Liver (tissue), 9 donors: ENCODE measurements around the gene KAT6B. TPM values are rescaled to one million over a fixed set of nuclear protein-coding genes. Genes with fewer than 3 reads are reported as not detected.

Experiments used
- DNase-seq: peaks from one replicate; pipeline ENCODE4 v3.0.0-alpha.2; 2017; ENCODE audit warnings: low spot score
- H3K27ac ChIP-seq, 2 donors: one replicate each; pipeline ENCODE4 v1.7.0; 2013; ENCODE audit warnings: inconsistent platforms in 2 of 2, low read length in 2 of 2, control low read depth in 1 of 2, low read depth in 1 of 2, mild to moderate bottlenecking in 1 of 2
- H3K27me3 ChIP-seq, 4 donors: one replicate each; pipeline versions ENCODE4 v1.6.1 to v1.7.0; 2013; ENCODE audit warnings: low read length in 3 of 4, inconsistent platforms in 1 of 4, mild to moderate bottlenecking in 1 of 4, moderate library complexity in 1 of 4; ENCODE audit not compliant: control insufficient read depth in 4 of 4, insufficient read depth in 4 of 4
- H3K36me3 ChIP-seq, 4 donors: one replicate each; pipeline versions ENCODE4 v1.6.1 to v1.7.0; 2013; ENCODE audit warnings: low read length in 3 of 4, mild to moderate bottlenecking in 3 of 4, low read depth in 1 of 4, moderate library complexity in 1 of 4; ENCODE audit not compliant: control insufficient read depth in 4 of 4, insufficient read depth in 3 of 4
- H3K4me1 ChIP-seq, 4 donors: one replicate each; pipeline versions ENCODE4 v1.6.1 to v1.7.0; 2013; ENCODE audit warnings: low read length in 3 of 4, mild to moderate bottlenecking in 3 of 4, moderate library complexity in 1 of 4; ENCODE audit not compliant: control insufficient read depth in 4 of 4, insufficient read depth in 4 of 4
- H3K4me3 ChIP-seq, 3 donors: one replicate each; pipeline versions ENCODE4 v1.6.1 to v1.7.0; 2013; ENCODE audit warnings: low read length in 3 of 3, control low read depth in 1 of 3, low read depth in 1 of 3, mild to moderate bottlenecking in 1 of 3
- H3K9ac ChIP-seq, 2 donors: one replicate each; pipeline ENCODE4 v1.7.0; 2013; ENCODE audit warnings: low read length in 2 of 2, mild to moderate bottlenecking in 2 of 2, moderate library complexity in 2 of 2, control low read depth in 1 of 2, low read depth in 1 of 2
- H3K9me3 ChIP-seq, 4 donors: one replicate each; pipeline versions ENCODE4 v1.6.1 to v1.7.0; 2013; ENCODE audit warnings: low read length in 3 of 4; ENCODE audit not compliant: control insufficient read depth in 4 of 4
- EGR1 ChIP-seq, 2 donors: IDR thresholded peaks; 2 replicates each; pipeline ENCODE4 v1.6.1; 2016 to 2018; ENCODE audit warnings: antibody characterized with exemption in 2 of 2, low read depth in 2 of 2
- FOXA1 ChIP-seq: IDR thresholded peaks from 2 replicates; pipeline ENCODE4 v1.6.1; 2016; ENCODE audit warnings: antibody characterized with exemption
- FOXA2 ChIP-seq: IDR thresholded peaks from 2 replicates; pipeline ENCODE4 v1.6.1; 2016; ENCODE audit warnings: antibody characterized with exemption
- GABPA ChIP-seq, 2 donors: IDR thresholded peaks in 1 of 2; conservative IDR thresholded peaks in 1 of 2; 2 replicates each; pipeline ENCODE4 v1.6.1; 2016; ENCODE audit warnings: antibody characterized with exemption in 2 of 2, mild to moderate bottlenecking in 1 of 2, moderate library complexity in 1 of 2
- HNF4A ChIP-seq, 2 donors: conservative IDR thresholded peaks; 2 replicates each; pipeline ENCODE4 v1.6.1; 2016; ENCODE audit warnings: antibody characterized with exemption in 2 of 2, mild to moderate bottlenecking in 2 of 2
- HNF4G ChIP-seq: IDR thresholded peaks from 2 replicates; pipeline ENCODE4 v1.6.1; 2016; ENCODE audit warnings: antibody characterized with exemption
- JUND ChIP-seq, 2 donors: IDR thresholded peaks; 2 replicates each; pipeline ENCODE4 v1.6.1; 2016; ENCODE audit warnings: antibody characterized with exemption in 2 of 2
- NR2F2 ChIP-seq: IDR thresholded peaks from 2 replicates; pipeline ENCODE4 v1.6.1; 2016; ENCODE audit warnings: antibody characterized with exemption
- RAD21 ChIP-seq, 2 donors: IDR thresholded peaks; 2 replicates each; pipeline ENCODE4 v1.6.1; 2016; ENCODE audit warnings: antibody characterized with exemption in 2 of 2, mild to moderate bottlenecking in 2 of 2
- RXRA ChIP-seq, 2 donors: IDR thresholded peaks; 2 replicates each; pipeline ENCODE4 v1.6.1; 2017 to 2018; ENCODE audit warnings: antibody characterized with exemption in 2 of 2, mild to moderate bottlenecking in 1 of 2
- SP1 ChIP-seq: IDR thresholded peaks from 2 replicates; pipeline ENCODE4 v1.6.1; 2018; ENCODE audit warnings: antibody characterized with exemption, mild to moderate bottlenecking
- TAF1 ChIP-seq: conservative IDR thresholded peaks from 2 replicates; pipeline ENCODE4 v1.6.1; 2016; ENCODE audit warnings: antibody characterized with exemption, mild to moderate bottlenecking
- YY1 ChIP-seq: IDR thresholded peaks from 2 replicates; pipeline ENCODE4 v1.6.1; 2016; ENCODE audit warnings: antibody characterized with exemption, mild to moderate bottlenecking
- WGBS: extraction: QIAGEN DNeasy Blood & Tissue Kit; methylation state at CpG from one replicate; pipeline ENCODE4 v1.1.7; 2013; 5-methylcytosine and 5-hydroxymethylcytosine counted together
- polyA plus RNA-seq, 2 donors: library from polyadenylated mRNA; stranded (reverse) in 1 of 2; unstranded in 1 of 2; fragments of 200-250 nt in 1 of 2; fragments of >200 nt in 1 of 2; fragmentation: Nextera tagmentation in 1 of 2; extraction: Ambion mirVana in 1 of 2; gene quantifications; one replicate each; pipeline versions ENCODE4 v1.2.1 to v1.2.3, GENCODE V29; 2013 to 2015
- total RNA-seq, 2 donors: library from RNA; depleted of rRNA; stranded (reverse); fragments of >200 nt; gene quantifications; one replicate each; pipeline ENCODE4 v1.2.3, GENCODE V29; 2014
- TF ChIP-seq, protein P1 (sequence below): IDR thresholded peaks from 2 replicates; pipeline ENCODE4 v1.6.1; 2016; ENCODE audit warnings: antibody characterized with exemption
- TF ChIP-seq, protein P2 (sequence below): IDR thresholded peaks from 2 replicates; pipeline ENCODE4 v1.6.1; 2016; ENCODE audit warnings: antibody characterized with exemption
- TF ChIP-seq, protein P3 (sequence below): fragments of 150-350 bp; IDR thresholded peaks from 2 replicates; pipeline ENCODE4 v1.5.1; 2017; ENCODE audit warnings: improper control_type of control experiment, low read depth, low read length; ENCODE audit not compliant: missing input control
- TF ChIP-seq, protein P4 (sequence below): IDR thresholded peaks from 2 replicates; pipeline ENCODE4 v1.6.1; 2016; ENCODE audit warnings: antibody characterized with exemption, mild to moderate bottlenecking
- TF ChIP-seq, protein P5 (sequence below): IDR thresholded peaks from 2 replicates; pipeline ENCODE4 v1.6.1; 2016; ENCODE audit warnings: antibody characterized with exemption
- donor health status: healthy.
- donor health status: healthy.
- donor health status: healthy.
- donor health status: healthy.
- donor health status: healthy.

KAT6B gene
- total and polyA plus RNA-seq, 4 donors, result 2.0 to 21.2 (median 8.8) TPM

DNA sequence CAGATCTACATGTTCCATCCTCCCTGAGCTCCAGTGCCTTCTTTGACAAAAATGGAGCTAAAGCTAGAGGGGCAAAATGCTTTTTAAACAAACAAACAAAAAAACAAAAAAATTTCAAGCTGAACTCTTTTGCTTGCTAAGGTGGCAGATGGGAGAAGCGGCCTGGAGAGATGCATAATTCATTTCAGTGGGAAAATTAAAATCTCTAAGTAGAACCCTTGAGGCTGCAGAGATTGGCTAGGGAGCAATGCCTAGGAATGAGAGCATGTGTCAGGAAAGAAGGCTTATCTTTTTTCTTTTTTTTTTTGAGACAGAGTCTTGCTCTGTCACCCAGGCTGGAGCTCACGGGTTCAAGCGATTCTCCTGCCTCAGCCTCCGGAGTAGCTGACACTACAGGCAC, 238.7 kb downstream of the KAT6B start:
- Histone ChIP-seq H3K36me3 (no peaks in the 10 kb centered on the region), H3K4me1 (no peaks in the 10 kb centered on the region), H3K4me3 (no peak overlapping the region), H3K9me3 (no peaks in the 10 kb centered on the region), H3K27ac (no peak overlapping the region), H3K27me3 (no peaks in the 10 kb centered on the region), H3K9ac (no peak overlapping the region)
- no peak for TF ChIP-seq TAF1
- TF ChIP-seq, protein P1, sequence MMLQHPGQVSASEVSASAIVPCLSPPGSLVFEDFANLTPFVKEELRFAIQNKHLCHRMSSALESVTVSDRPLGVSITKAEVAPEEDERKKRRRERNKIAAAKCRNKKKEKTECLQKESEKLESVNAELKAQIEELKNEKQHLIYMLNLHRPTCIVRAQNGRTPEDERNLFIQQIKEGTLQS, result no peak
- no peak for TF ChIP-seq YY1
- TF ChIP-seq SP1, result no peak
- TF ChIP-seq FOXA1, result no peak
- TF ChIP-seq JUND (IDR thresholded peaks at IDR 0.05), result no peak
- no peak for DNase-seq
- WGBS, result 87% methylated on average over 4 of the region's 4 CpGs

DNA sequence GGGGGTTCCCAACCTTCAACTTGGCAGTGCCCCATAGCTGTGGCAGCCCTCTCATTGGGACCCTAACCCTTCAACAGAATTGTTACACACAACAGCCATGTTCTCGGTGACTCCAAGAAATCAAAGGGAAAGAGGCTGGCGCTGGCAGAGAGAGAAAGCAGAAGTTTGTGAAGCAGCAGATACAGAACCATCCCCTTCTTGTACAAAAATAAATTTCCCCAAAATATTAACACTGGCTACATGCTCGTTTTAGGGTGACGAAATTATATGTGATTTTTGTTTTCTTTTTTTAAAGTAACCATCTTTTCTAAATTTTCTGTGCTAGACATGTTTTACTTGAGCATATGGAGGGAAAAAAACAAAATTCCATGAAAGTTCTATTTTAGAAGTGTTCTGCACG, 239.9 kb downstream of the KAT6B start:
- no peak overlapping the region for H3K9ac ChIP-seq
- no peak overlapping the region for H3K27ac ChIP-seq
- no peaks in the 10 kb centered on the region for H3K9me3 ChIP-seq
- H3K27me3 ChIP-seq, result no peaks in the 10 kb centered on the region
- H3K4me3 ChIP-seq, result no peak overlapping the region
- H3K36me3 ChIP-seq, result no peaks in the 10 kb centered on the region
- TF ChIP-seq FOXA2 (no peak), FOXA1 (no peak), RAD21 (IDR thresholded peaks at IDR 0.05) (no peak), EGR1 (IDR thresholded peaks at IDR 0.05; ENCODE audit: low read depth in 2 of 2) (no peak), RXRA (IDR thresholded peaks at IDR 0.05) (no peak)
- TF ChIP-seq, protein P2, sequence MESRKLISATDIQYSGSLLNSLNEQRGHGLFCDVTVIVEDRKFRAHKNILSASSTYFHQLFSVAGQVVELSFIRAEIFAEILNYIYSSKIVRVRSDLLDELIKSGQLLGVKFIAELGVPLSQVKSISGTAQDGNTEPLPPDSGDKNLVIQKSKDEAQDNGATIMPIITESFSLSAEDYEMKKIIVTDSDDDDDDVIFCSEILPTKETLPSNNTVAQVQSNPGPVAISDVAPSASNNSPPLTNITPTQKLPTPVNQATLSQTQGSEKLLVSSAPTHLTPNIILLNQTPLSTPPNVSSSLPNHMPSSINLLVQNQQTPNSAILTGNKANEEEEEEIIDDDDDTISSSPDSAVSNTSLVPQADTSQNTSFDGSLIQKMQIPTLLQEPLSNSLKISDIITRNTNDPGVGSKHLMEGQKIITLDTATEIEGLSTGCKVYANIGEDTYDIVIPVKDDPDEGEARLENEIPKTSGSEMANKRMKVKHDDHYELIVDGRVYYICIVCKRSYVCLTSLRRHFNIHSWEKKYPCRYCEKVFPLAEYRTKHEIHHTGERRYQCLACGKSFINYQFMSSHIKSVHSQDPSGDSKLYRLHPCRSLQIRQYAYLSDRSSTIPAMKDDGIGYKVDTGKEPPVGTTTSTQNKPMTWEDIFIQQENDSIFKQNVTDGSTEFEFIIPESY, result no peak
- TF ChIP-seq, protein P3, sequence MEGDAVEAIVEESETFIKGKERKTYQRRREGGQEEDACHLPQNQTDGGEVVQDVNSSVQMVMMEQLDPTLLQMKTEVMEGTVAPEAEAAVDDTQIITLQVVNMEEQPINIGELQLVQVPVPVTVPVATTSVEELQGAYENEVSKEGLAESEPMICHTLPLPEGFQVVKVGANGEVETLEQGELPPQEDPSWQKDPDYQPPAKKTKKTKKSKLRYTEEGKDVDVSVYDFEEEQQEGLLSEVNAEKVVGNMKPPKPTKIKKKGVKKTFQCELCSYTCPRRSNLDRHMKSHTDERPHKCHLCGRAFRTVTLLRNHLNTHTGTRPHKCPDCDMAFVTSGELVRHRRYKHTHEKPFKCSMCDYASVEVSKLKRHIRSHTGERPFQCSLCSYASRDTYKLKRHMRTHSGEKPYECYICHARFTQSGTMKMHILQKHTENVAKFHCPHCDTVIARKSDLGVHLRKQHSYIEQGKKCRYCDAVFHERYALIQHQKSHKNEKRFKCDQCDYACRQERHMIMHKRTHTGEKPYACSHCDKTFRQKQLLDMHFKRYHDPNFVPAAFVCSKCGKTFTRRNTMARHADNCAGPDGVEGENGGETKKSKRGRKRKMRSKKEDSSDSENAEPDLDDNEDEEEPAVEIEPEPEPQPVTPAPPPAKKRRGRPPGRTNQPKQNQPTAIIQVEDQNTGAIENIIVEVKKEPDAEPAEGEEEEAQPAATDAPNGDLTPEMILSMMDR, result no peak
- TF ChIP-seq, protein P1, result no peak
- H3K4me1 ChIP-seq, result no peaks in the 10 kb centered on the region
- WGBS, result 93% methylated on average over 5 of the region's 5 CpGs
- no peak for DNase-seq

DNA sequence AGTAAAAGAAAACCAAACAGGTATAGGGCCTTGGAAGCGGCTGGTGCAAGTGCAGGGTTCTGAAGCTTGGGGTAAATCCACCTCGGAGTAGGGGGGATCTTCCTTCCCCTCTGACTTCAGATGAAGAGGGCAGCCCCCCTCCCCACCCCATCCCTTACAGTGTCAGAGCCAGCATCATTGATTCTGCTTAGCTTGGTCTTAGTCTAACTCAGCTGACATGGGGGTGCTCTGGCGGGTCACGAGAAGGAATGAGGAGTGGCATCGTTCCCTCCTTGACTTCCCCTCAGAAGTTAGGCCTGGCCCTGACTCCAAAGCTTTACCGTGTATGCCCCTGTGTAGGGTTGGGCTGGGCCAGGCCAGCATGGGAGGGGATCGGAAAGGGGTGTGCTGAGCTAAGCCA, 240.9 kb downstream of the KAT6B start:
- Histone ChIP-seq H3K9ac (no peak overlapping the region), H3K9me3 (no peaks in the 10 kb centered on the region), H3K27me3 (no peaks in the 10 kb centered on the region), H3K4me1 (no peaks in the 10 kb centered on the region), H3K4me3 (no peak overlapping the region), H3K36me3 (no peaks in the 10 kb centered on the region), H3K27ac (no peak overlapping the region)
- WGBS, result 94% methylated on average over 7 of the region's 7 CpGs
- DNase-seq, result no peak
- TF ChIP-seq, protein P2, result no peak
- TF ChIP-seq, protein P4, sequence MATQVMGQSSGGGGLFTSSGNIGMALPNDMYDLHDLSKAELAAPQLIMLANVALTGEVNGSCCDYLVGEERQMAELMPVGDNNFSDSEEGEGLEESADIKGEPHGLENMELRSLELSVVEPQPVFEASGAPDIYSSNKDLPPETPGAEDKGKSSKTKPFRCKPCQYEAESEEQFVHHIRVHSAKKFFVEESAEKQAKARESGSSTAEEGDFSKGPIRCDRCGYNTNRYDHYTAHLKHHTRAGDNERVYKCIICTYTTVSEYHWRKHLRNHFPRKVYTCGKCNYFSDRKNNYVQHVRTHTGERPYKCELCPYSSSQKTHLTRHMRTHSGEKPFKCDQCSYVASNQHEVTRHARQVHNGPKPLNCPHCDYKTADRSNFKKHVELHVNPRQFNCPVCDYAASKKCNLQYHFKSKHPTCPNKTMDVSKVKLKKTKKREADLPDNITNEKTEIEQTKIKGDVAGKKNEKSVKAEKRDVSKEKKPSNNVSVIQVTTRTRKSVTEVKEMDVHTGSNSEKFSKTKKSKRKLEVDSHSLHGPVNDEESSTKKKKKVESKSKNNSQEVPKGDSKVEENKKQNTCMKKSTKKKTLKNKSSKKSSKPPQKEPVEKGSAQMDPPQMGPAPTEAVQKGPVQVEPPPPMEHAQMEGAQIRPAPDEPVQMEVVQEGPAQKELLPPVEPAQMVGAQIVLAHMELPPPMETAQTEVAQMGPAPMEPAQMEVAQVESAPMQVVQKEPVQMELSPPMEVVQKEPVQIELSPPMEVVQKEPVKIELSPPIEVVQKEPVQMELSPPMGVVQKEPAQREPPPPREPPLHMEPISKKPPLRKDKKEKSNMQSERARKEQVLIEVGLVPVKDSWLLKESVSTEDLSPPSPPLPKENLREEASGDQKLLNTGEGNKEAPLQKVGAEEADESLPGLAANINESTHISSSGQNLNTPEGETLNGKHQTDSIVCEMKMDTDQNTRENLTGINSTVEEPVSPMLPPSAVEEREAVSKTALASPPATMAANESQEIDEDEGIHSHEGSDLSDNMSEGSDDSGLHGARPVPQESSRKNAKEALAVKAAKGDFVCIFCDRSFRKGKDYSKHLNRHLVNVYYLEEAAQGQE, result no peak
- TF ChIP-seq, protein P5, sequence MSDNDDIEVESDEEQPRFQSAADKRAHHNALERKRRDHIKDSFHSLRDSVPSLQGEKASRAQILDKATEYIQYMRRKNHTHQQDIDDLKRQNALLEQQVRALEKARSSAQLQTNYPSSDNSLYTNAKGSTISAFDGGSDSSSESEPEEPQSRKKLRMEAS, result no peak
- no peak for TF ChIP-seq HNF4A (conservative IDR thresholded peaks at IDR 0.05)
- no peak for TF ChIP-seq RAD21 (IDR thresholded peaks at IDR 0.05)
- no peak for TF ChIP-seq NR2F2
- TF ChIP-seq, protein P1, result no peak
- TF ChIP-seq HNF4G, result no peak
- no peak for TF ChIP-seq GABPA (IDR thresholded peaks at IDR 0.05 in 1 of 2, conservative IDR thresholded peaks at IDR 0.05 in 1 of 2)
